Fibroblast of lung (primary cell): ENCODE results near the gene RMND5B. TPM values are rescaled to one million over a fixed set of nuclear protein-coding genes. Genes with fewer than 3 reads are reported as not detected.

ENCODE experiments used
- DNase-seq, 2 donors: peaks; one replicate each; pipeline versions ENCODE4 v3.0.0 to v3.0.0-alpha.2; 2010; ENCODE audit warnings: low read depth in 2 of 2
- H2AFZ ChIP-seq: 2 replicates; pipeline ENCODE4 v1.5.1; 2012; ENCODE audit warnings: low read length, control low read depth, inconsistent platforms
- H3K27ac ChIP-seq: 2 replicates; pipeline ENCODE4 v1.5.1; 2011; ENCODE audit warnings: low read length, control low read depth; ENCODE audit not compliant: insufficient read depth
- H3K27me3 ChIP-seq: 2 replicates; pipeline ENCODE4 v1.5.1; 2011; ENCODE audit warnings: mild to moderate bottlenecking, low read length; ENCODE audit not compliant: control insufficient read depth, insufficient read depth
- H3K36me3 ChIP-seq: 2 replicates; pipeline ENCODE4 v1.5.1; 2011; ENCODE audit warnings: low read length; ENCODE audit not compliant: control insufficient read depth, insufficient read depth
- H3K4me1 ChIP-seq: 2 replicates; pipeline ENCODE4 v1.5.1; 2011; ENCODE audit warnings: low read length; ENCODE audit not compliant: control insufficient read depth, insufficient read depth; ENCODE audit errors: extremely low read depth
- H3K4me2 ChIP-seq: 2 replicates; pipeline ENCODE4 v1.5.1; 2011; ENCODE audit warnings: low read length, control low read depth; ENCODE audit not compliant: insufficient read depth; ENCODE audit errors: extremely low read depth
- H3K4me3 ChIP-seq, 4 experiments: fragments of 200-600 bp in 1 of 4; sonication (generic) in 1 of 4; replicated peaks in 1 of 4; 2 replicates each; pipeline ENCODE4 v1.5.1; 2011 to 2016; ENCODE audit warnings: low read length in 4 of 4, low read depth in 3 of 4, mild to moderate bottlenecking in 3 of 4, control low read depth in 2 of 4, inconsistent platforms in 1 of 4, mixed read lengths in 1 of 4; ENCODE audit not compliant: insufficient read depth in 1 of 4; ENCODE audit errors: control extremely low read depth in 1 of 4
- H3K79me2 ChIP-seq: 2 replicates; pipeline ENCODE4 v1.5.1; 2012; ENCODE audit warnings: mild to moderate bottlenecking, low read length, inconsistent platforms; ENCODE audit not compliant: control insufficient read depth, insufficient read depth
- H3K9ac ChIP-seq: 2 replicates; pipeline ENCODE4 v1.5.1; 2011; ENCODE audit warnings: mild to moderate bottlenecking, low read length, control low read depth; ENCODE audit not compliant: insufficient read depth
- H3K9me3 ChIP-seq: 2 replicates; pipeline ENCODE4 v1.5.1; 2012; ENCODE audit warnings: low read depth, low read length; ENCODE audit not compliant: control insufficient read depth, insufficient read depth
- H4K20me1 ChIP-seq: 2 replicates; pipeline ENCODE4 v1.5.1; 2011; ENCODE audit warnings: low read length; ENCODE audit not compliant: control insufficient read depth, insufficient read depth; ENCODE audit errors: extremely low read depth
- CTCF ChIP-seq, 2 donors: IDR thresholded peaks in 1 of 2; conservative IDR thresholded peaks in 1 of 2; 1 replicate in 1 of 2; 2 replicates in 1 of 2; pipeline ENCODE4 v1.5.1; 2011 to 2012; ENCODE audit warnings: low read length in 2 of 2, control low read depth in 1 of 2, inconsistent platforms in 1 of 2, low read depth in 1 of 2, mild to moderate bottlenecking in 1 of 2
- EZH2 ChIP-seq: IDR thresholded peaks from 2 replicates; pipeline ENCODE4 v1.5.1; 2012; ENCODE audit warnings: low read length, control low read depth, mild to moderate bottlenecking; ENCODE audit errors: missing control alignments
- polyA plus RNA-seq, 2 donors: library from polyadenylated mRNA; depleted of rRNA in 1 of 2; stranded (reverse) in 1 of 2; unstranded in 1 of 2; fragments of >200 nt; gene quantifications; 2 replicates each; pipeline ENCODE4 v1.2.1, GENCODE V29; 2011 to 2012; ENCODE audit warnings: missing spikeins in 1 of 2
- total RNA-seq: library from RNA; depleted of rRNA; stranded (reverse); fragments of >200 nt; gene quantifications from 2 replicates; pipeline ENCODE4 v1.2.1, GENCODE V29; 2014

RMND5B gene
- total and polyA plus RNA-seq, 2 donors (not counting 1 experiment from before 2014, with no cell fraction given), result 22.3 to 22.5 TPM

GRCh38 chr5:178090856-178091255 is 40.0 kb upstream of the RMND5B start:
- no peaks in the 10 kb centered on the region for H3K79me2 ChIP-seq
- no peak overlapping the region for H3K4me3 ChIP-seq
- H4K20me1 ChIP-seq, result no peaks in the 10 kb centered on the region
- no peaks in the 10 kb centered on the region for H3K27me3 ChIP-seq
- no peak overlapping the region for H2AFZ ChIP-seq
- no peaks in the 10 kb centered on the region for H3K36me3 ChIP-seq
- TF ChIP-seq CTCF (conservative IDR thresholded peaks at IDR 0.05 in 1 of 2, IDR thresholded peaks at IDR 0.05 in 1 of 2; ENCODE audit: low read depth in 1 of 2, low read length in 2 of 2), result no peak
- no peak for TF ChIP-seq EZH2
- no peaks in the 10 kb centered on the region for H3K9me3 ChIP-seq
- DNase-seq, result no peak
- H3K9ac ChIP-seq, result no peak overlapping the region
- no peak overlapping the region for H3K27ac ChIP-seq
- no peak overlapping the region for H3K4me2 ChIP-seq
- no peaks in the 10 kb centered on the region for H3K4me1 ChIP-seq

GRCh38 chr5:178093134-178093533 is 37.7 kb upstream of the RMND5B start:
- H3K4me3 ChIP-seq, result no peak overlapping the region
- no peak for DNase-seq
- no peak for TF ChIP-seq EZH2
- no peak for TF ChIP-seq CTCF (conservative IDR thresholded peaks at IDR 0.05 in 1 of 2, IDR thresholded peaks at IDR 0.05 in 1 of 2; ENCODE audit: low read depth in 1 of 2, low read length in 2 of 2)
- H4K20me1 ChIP-seq, result no peaks in the 10 kb centered on the region
- no peaks in the 10 kb centered on the region for H3K4me1 ChIP-seq
- H3K9ac ChIP-seq, result no peak overlapping the region
- no peak overlapping the region for H3K4me2 ChIP-seq
- no peak overlapping the region for H3K27ac ChIP-seq
- H2AFZ ChIP-seq, result no peak overlapping the region
- H3K27me3 ChIP-seq, result no peaks in the 10 kb centered on the region
- no peaks in the 10 kb centered on the region for H3K79me2 ChIP-seq
- no peaks in the 10 kb centered on the region for H3K9me3 ChIP-seq
- no peaks in the 10 kb centered on the region for H3K36me3 ChIP-seq

- H3K27me3 ChIP-seq, result no peaks in the 10 kb centered on the region
- H3K9me3 ChIP-seq, result no peaks in the 10 kb centered on the region
- H3K36me3 ChIP-seq, result no peaks in the 10 kb centered on the region
- no peak overlapping the region for H3K4me3 ChIP-seq
- no peaks in the 10 kb centered on the region for H4K20me1 ChIP-seq
- TF ChIP-seq CTCF (conservative IDR thresholded peaks at IDR 0.05 in 1 of 2, IDR thresholded peaks at IDR 0.05 in 1 of 2; ENCODE audit: low read depth in 1 of 2, low read length in 2 of 2) (no peak), EZH2 (no peak)
- H3K27ac ChIP-seq, result no peak overlapping the region
- no peak overlapping the region for H3K4me2 ChIP-seq
- H3K79me2 ChIP-seq, result no peaks in the 10 kb centered on the region
- H3K9ac ChIP-seq, result no peak overlapping the region
- H2AFZ ChIP-seq, result no peak overlapping the region
- H3K4me1 ChIP-seq, result no peaks in the 10 kb centered on the region
- DNase-seq, result no peak
Measured at GRCh38 chr5:178094345-178094744, 36.5 kb upstream of the RMND5B start.
